GM19452 (cell line): ENCODE results near the gene STEEP1.

Experiments used
- ATAC-seq: cut with Tn5 transposase; IDR thresholded peaks from one replicate; pipeline ENCODE4 v1.9.1; 2021; ENCODE audit not compliant: unreplicated experiment

The STEEP1 gene

DNA sequence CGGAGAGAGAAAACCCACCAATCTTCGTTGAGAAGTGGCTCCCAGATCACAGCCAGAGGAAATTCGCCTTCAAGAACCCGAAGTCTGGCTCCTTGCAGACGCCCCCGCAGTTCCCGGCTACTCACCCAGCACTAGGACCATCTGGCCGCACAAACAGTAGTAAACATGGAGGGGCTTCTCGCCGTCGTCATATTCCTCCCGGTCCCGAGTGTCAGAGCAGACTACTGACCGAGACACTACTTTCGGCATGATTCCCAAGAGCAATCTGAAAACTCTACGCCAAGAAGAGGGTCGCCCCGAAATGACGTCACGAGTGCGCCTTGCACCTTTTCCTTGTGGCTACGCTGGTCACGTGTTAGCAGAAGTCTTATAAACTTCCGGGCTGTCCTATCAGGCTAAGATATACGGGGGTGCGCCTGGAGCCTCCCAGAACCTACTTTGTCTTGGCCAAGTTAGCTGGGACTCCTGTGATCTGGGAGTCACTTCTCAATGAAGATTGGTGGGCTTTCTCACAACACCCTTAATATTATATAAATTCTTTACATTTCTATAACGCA is at the start of gene STEEP1:
Gene STEEP1, minus strand, starts transcription at position 303 of the 557 bp plus-strand sequence. Its CDS starts 54 bp downstream, at position 249.
- peak; percentile 96 for ATAC-seq

GRCh38 chrX:119614776-119615175 is 49.6 kb upstream of the STEEP1 start:
- ATAC-seq, result no peak

DNA sequence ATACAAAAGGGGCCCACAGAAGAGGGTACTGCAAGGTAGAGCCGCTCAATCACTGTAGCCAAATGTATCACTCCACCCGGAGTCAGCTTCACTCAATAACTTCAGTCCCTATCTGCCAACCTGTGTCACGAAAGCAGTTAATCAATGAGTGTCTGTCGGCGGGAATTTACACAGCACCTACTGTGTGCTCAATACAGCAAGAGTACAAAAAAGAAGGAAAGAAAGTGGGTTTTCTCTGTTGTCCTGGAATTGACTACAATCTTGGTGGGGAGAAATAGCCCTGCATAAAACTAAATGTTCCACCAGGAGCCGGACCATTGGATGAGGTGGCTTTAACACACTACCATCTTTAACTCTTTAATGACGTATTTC is 41.8 kb upstream of the STEEP1 start:
- no peak for ATAC-seq

- peak; percentile 89 for ATAC-seq
Measured at GRCh38 chrX:119606280-119607017, 41.2 kb upstream of the STEEP1 start, which contains the start of gene NKRF. Gene NKRF (minus strand): TSS chrX:119606424.

DNA sequence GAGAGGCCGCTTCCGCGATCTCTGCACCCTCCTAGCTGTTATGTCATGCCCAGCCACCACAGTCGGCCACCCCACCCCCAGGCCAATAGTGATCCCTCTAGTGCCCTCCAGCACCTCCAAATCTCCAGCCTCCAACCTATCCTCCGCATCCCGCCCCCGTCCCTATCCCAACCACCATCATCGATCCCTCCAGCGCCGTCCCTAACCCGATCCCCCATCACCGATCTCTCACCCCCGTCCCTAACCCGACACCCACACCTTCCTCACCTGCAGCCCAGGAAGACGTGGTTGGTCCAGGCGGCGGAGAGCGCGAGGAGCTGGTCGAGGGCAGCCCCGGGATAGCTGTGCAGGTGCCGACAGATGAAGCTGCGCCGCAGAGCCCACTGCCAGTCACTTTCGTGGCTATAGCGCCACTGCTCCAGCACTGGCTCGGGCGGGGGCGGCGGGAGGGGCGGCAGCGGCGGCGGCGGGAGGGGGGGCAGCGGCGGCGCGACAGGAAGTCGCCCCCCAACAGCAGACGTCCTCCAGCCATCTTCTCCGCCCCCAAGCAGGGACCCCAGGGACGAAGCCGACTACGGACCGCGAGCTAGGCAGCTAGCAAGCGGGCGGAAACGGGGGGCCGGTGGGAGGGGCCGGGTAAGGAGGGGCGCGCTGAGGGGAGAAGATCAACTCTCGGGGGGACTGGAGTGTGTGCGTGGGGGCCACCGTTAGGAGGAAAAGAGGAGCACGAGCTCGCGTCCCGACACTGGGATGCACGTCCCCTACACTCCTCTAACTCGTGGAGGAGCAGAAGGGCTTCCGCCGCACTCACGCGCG is 40.5 kb upstream of the STEEP1 start:
- ATAC-seq, result peak; percentile 31

GRCh38 chrX:119604766-119605463 is 39.7 kb upstream of the STEEP1 start:
- no peak for ATAC-seq

GRCh38 chrX:119602701-119603255 is 37.6 kb upstream of the STEEP1 start:
- ATAC-seq, result no peak

DNA sequence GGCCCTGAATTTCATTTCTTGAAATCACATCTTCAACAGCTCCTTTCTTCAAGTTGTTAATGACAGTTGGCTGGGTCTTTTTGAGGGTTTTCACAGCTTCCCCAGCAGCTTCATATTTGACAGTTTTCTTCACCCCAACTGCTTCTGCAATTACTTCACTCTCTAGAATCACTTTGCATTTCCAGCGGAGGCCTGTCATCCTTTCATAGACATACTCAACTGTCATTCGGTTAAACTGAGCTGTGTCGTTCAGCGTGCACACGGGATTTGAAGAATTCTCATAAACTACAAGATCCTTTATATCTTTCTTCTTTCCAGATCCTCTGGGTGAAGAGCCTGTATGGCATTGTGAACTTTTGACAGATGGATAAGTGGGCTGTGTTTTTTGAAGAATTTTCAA is 24.6 kb upstream of the STEEP1 start:
- ATAC-seq, result no peak

DNA sequence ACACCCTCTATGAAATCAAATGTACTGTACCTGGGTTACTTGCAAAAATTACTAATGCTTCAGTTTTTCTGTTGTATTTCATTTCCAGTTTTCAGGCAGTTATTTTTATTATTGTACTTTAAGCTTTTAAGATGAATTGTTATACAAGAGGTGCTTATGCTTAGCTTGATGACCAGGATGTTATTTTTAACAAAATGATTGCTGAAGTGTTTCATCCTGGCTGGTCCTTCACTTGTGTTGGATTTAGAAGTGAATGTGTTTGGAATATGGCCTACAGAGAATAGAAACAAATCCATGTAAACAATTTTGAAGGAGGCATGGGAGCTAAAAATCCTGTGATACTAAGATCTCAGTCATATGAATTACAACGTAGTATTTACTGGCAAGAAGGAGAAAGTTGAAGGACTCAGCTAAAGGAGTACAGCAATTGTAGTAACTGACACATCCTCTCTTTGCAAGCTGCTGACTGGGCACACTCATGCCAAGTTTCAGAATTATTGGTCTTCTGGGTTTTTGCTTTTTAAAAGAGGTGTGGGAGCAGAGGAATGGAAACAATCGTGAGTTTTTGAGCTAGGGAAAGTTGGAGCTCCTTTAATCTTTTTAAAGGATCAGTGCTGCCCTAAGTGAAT is 18.3 kb upstream of the STEEP1 start:
- no peak for ATAC-seq

- no peak for ATAC-seq
Measured at GRCh38 chrX:119579414-119579813, 14.2 kb upstream of the STEEP1 start.

GRCh38 chrX:119574394-119575266 is 9.4 kb upstream of the STEEP1 start, which contains the start of gene UBE2A:
Gene UBE2A (plus strand): TSS chrX:119574563. CDS start chrX:119574712, 149 bp downstream.
- ATAC-seq, result peak; percentile 82

DNA sequence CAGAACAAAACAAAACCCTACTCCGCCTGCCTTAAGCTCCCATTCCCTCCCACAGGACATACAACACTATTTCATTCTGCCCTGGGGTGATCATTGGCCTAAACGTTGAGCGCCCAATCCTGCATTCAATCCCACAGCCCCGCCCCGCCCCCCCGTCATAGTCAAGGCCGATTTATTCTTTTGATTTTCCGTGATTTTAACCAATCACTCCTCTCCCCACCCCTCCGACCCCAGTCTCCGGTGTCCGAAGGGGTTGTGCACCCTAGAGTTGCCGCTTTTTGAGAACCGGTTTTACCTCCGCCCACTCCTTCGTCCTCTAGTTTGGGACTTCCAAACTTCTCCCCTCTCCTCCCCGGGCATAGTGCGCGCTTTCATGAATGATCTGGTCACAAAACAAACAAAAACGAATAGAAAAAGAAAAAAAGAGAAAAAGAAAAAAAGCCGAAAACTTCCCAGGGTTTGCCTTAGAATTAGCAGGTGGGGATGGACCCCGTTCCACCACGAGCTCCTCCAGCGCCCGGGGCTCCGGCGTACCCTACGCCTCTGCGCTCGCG is 8.7 kb upstream of the STEEP1 start:
- peak; percentile 83 for ATAC-seq

DNA sequence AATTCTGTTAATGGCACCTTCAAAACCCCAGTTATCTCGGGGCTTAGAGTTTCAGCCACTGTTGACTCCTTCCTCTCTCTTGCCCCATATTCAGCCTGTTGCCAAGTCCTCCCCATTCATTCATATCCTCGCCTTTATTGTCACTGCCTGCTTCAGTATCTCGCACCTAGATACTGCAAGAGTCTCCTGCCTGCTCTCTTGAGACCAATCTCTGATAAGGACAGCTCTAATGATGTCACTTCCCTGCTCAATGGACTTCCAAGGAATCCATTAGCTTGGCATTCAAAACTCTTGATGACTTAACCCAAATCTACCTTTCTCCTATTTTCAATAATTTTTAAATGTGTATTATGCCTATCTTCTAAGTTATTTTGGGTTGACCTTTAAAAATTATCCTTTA is 8.0 kb upstream of the STEEP1 start:
- ATAC-seq, result no peak

DNA sequence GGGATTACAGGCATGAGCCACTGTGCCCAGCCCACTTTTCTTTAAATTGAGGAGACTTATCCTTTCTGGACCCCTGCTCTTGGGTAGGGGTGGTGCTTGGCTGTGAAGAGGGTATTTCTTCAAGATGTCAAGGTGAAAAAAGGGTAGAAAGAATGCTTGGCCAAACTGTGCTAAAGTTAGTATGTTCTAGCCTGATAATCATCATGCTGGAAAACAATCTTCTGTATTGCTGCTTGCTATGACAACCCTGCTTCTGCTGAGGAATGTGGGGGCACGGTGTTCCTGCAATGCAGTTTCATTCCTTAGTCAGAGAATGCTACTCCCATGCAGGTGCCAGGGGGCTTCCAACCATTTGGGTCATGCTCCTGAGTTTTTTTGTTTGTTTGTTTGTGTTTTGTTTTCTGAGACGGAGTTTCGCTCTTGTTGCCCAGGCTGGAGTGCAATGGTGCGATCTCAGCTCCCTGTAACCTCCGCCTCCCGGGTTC is 5.2 kb upstream of the STEEP1 start:
- ATAC-seq, result no peak

DNA sequence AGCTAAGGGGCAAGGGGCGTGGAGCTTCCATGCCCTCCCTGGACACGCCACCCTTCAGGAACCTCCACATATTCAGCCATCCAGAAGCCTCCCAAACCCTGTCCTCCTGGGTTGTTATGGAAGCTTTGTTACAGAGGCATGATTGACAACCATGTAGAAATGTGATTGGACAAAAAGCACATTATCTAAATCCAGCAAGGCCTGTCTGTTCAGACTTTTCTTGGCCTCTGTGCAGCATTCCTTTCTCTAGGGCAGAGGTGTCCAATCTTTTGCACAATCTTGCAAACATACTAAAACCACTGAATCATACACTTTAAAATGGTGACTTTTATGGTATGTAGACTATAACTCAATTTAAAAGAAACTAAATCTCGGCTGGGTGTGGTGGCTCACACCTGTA is 12.7 kb downstream of the STEEP1 start:
- ATAC-seq, result no peak

GRCh38 chrX:119549327-119550016 is 15.7 kb downstream of the STEEP1 start:
- ATAC-seq, result peak; percentile 64

DNA sequence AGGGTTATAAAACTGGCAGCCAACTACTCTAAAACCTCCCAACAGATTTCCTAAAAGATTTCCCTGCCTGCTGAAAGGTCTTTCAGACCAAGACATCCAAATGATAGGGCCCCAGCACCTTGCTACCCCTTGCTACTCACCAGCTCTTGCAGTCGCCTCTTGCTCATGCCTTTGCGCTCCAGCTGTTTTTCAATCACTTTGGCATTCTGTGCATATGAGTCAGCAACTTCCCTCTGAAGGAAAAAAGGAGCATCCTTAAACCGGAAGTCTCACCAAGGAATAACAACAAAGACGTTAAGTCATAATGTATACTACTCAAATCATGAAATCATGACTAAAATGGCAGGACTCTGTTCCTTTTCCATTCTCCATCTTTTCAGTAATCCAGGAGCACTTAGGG is 24.0 kb downstream of the STEEP1 start:
- ATAC-seq, result no peak

GRCh38 chrX:119539872-119540271 is 25.3 kb downstream of the STEEP1 start:
- no peak for ATAC-seq
